Mesenchymal stem cell (in vitro differentiated cells and primary cell): ENCODE measurements around the gene TNNC1. TPM values are rescaled to one million over a fixed set of nuclear protein-coding genes. Genes with fewer than 3 reads are reported as not detected.

Experiments used
- DNase-seq: peaks from one replicate; pipeline ENCODE4 v3.0.0-alpha.2; 2013
- H2AFZ ChIP-seq: one replicate; pipeline ENCODE4 v1.6.1; 2013; ENCODE audit warnings: low read depth, mild to moderate bottlenecking, control low read depth, inconsistent platforms, low read length, moderate library complexity
- H2AK5ac ChIP-seq: 2 replicates; pipeline ENCODE4 v1.6.1; 2013; ENCODE audit warnings: low read length, moderate library complexity, mild to moderate bottlenecking, inconsistent platforms; ENCODE audit not compliant: severe bottlenecking
- H2BK120ac ChIP-seq: one replicate; pipeline ENCODE4 v1.6.1; 2013; ENCODE audit warnings: low read depth, mild to moderate bottlenecking, inconsistent platforms, low read length, moderate library complexity
- H2BK12ac ChIP-seq, 2 experiments: one replicate each; pipeline ENCODE4 v1.6.1; 2013; ENCODE audit warnings: inconsistent platforms in 2 of 2, low read length in 2 of 2, mild to moderate bottlenecking in 2 of 2, moderate library complexity in 2 of 2, control low read depth in 1 of 2
- H2BK15ac ChIP-seq: one replicate; pipeline ENCODE4 v1.6.1; 2013; ENCODE audit warnings: mild to moderate bottlenecking, low read depth, inconsistent platforms; ENCODE audit not compliant: poor library complexity, severe bottlenecking
- H2BK5ac ChIP-seq: 2 replicates; pipeline ENCODE4 v1.6.1; 2013; ENCODE audit warnings: low read depth, mild to moderate bottlenecking, low read length, control low read depth, inconsistent platforms; ENCODE audit not compliant: poor library complexity, severe bottlenecking
- H3K14ac ChIP-seq, 2 experiments: one replicate each; pipeline ENCODE4 v1.6.1; 2013; ENCODE audit warnings: inconsistent platforms in 2 of 2, low read length in 2 of 2, control low read depth in 1 of 2, mild to moderate bottlenecking in 1 of 2, moderate library complexity in 1 of 2
- H3K18ac ChIP-seq, 2 experiments: one replicate each; pipeline ENCODE4 v1.6.1; 2013; ENCODE audit warnings: inconsistent platforms in 2 of 2, low read length in 2 of 2, control low read depth in 1 of 2, low read depth in 1 of 2, mild to moderate bottlenecking in 1 of 2
- H3K23ac ChIP-seq, 2 experiments: one replicate each; pipeline ENCODE4 v1.6.1; 2013; ENCODE audit warnings: inconsistent platforms in 2 of 2, low read length in 2 of 2, mild to moderate bottlenecking in 2 of 2, moderate library complexity in 2 of 2, control low read depth in 1 of 2
- H3K27ac ChIP-seq: 2 replicates; pipeline ENCODE4 v1.5.1; 2013; ENCODE audit warnings: mild to moderate bottlenecking, moderate library complexity, low read length, control low read depth, inconsistent platforms; ENCODE audit not compliant: poor library complexity, severe bottlenecking
- H3K27me3 ChIP-seq, 2 experiments: 2 replicates each; pipeline versions ENCODE4 v1.6.1 to v1.7.0; 2013; ENCODE audit warnings: low read length in 2 of 2, mild to moderate bottlenecking in 2 of 2, moderate library complexity in 2 of 2, control low read depth in 1 of 2, inconsistent platforms in 1 of 2; ENCODE audit not compliant: control insufficient read depth in 1 of 2, insufficient read depth in 1 of 2
- H3K36me3 ChIP-seq, 2 experiments: 2 replicates each; pipeline versions ENCODE4 v1.6.1 to v1.7.0; 2013; ENCODE audit warnings: low read length in 2 of 2, control low read depth in 1 of 2, inconsistent platforms in 1 of 2, low read depth in 1 of 2, mild to moderate bottlenecking in 1 of 2; ENCODE audit not compliant: insufficient read depth in 2 of 2, control insufficient read depth in 1 of 2
- H3K4ac ChIP-seq, 2 experiments: one replicate each; pipeline ENCODE4 v1.6.1; 2013; ENCODE audit warnings: inconsistent platforms in 2 of 2, low read length in 2 of 2, mild to moderate bottlenecking in 2 of 2, moderate library complexity in 2 of 2, control low read depth in 1 of 2, low read depth in 1 of 2
- H3K4me1 ChIP-seq: 2 replicates; pipeline ENCODE4 v1.6.1; 2013; ENCODE audit warnings: low read depth, low read length, control low read depth; ENCODE audit not compliant: control insufficient read depth, insufficient read depth
- H3K4me2 ChIP-seq: 2 replicates; pipeline ENCODE4 v1.6.1; 2013; ENCODE audit warnings: low read length, mild to moderate bottlenecking, inconsistent platforms; ENCODE audit not compliant: poor library complexity, severe bottlenecking
- H3K4me3 ChIP-seq, 2 experiments: 2 replicates each; pipeline versions ENCODE4 v1.5.1 to v1.7.0; 2013; ENCODE audit warnings: low read length in 2 of 2, mild to moderate bottlenecking in 2 of 2, control low read depth in 1 of 2, low read depth in 1 of 2; ENCODE audit not compliant: insufficient read depth in 1 of 2
- H3K79me1 ChIP-seq: replicated peaks from 2 replicates; pipeline ENCODE4 v1.6.1; 2013; ENCODE audit warnings: mild to moderate bottlenecking, control low read depth, low read length, inconsistent platforms; ENCODE audit not compliant: poor library complexity, severe bottlenecking
- H3K9ac ChIP-seq: 2 replicates; pipeline ENCODE4 v1.7.0; 2013; ENCODE audit warnings: mild to moderate bottlenecking, low read length, moderate library complexity
- H3K9me3 ChIP-seq: 2 replicates; pipeline ENCODE4 v1.7.0; 2013; ENCODE audit warnings: mild to moderate bottlenecking, low read length; ENCODE audit not compliant: control insufficient read depth
- H4K8ac ChIP-seq: one replicate; pipeline ENCODE4 v1.6.1; 2013; ENCODE audit warnings: inconsistent platforms, mild to moderate bottlenecking, low read length, moderate library complexity
- H4K91ac ChIP-seq: one replicate; pipeline ENCODE4 v1.6.1; 2013; ENCODE audit warnings: mild to moderate bottlenecking, low read length, inconsistent platforms
- WGBS: methylation state at CpG from one replicate; pipeline ENCODE4 v1.1.7; 2013; ENCODE audit warnings: mixed read lengths; 5-methylcytosine and 5-hydroxymethylcytosine counted together
- polyA plus RNA-seq, 2 experiments: library from polyadenylated mRNA; stranded (reverse); fragments of 200-250 nt; gene quantifications; one replicate each; pipeline ENCODE4 v1.2.3, GENCODE V29; 2013

Gene TNNC1
- 0.86 TPM for polyA plus RNA-seq (2013, experiment 1 of 2)
- 0.79 TPM for polyA plus RNA-seq (2013, experiment 2 of 2)

- peak within 1 kb of the TSS in 1 of 2 experiments; percentile 64 for H3K4ac ChIP-seq
- H3K23ac ChIP-seq: no peak within 1 kb of the TSS
- H3K4me1 ChIP-seq: peaks cover 34% of the 10 kb centered on the region
- no peaks in the 10 kb centered on the region for H3K27me3 ChIP-seq
- H2AFZ ChIP-seq: peak within 1 kb of the TSS; percentile 33
- H3K18ac ChIP-seq: no peak within 1 kb of the TSS
- no peaks in the 10 kb centered on the region for H3K9me3 ChIP-seq
- H3K9ac ChIP-seq: peak within 1 kb of the TSS; percentile 92
- peaks cover 11 to 12% of the 10 kb centered on the region in 2 experiments for H3K36me3 ChIP-seq
- H4K91ac ChIP-seq: peak within 1 kb of the TSS; percentile 2
- WGBS: 56% methylated on average over 16 of the region's 16 CpGs
- peaks cover 6% of the 10 kb centered on the region for H3K79me1 ChIP-seq
- no peak within 1 kb of the TSS for H2BK5ac ChIP-seq
- peak within 1 kb of the TSS; percentile 29 for H2AK5ac ChIP-seq
- DNase-seq: no peak
- no peak within 1 kb of the TSS for H3K14ac ChIP-seq
- H2BK120ac ChIP-seq: no peak within 1 kb of the TSS
- H3K4me3 ChIP-seq: peak within 1 kb of the TSS; percentile 75 to 96
- H2BK15ac ChIP-seq: peak within 1 kb of the TSS; percentile 78
- no peak within 1 kb of the TSS for H3K27ac ChIP-seq
- peak within 1 kb of the TSS; percentile 59 for H4K8ac ChIP-seq
- no peak within 1 kb of the TSS for H3K4me2 ChIP-seq
- H2BK12ac ChIP-seq: peak within 1 kb of the TSS; percentile 19 to 61
These were observed at the start of gene TNNC1 for GRCh38 chr3:52453496-52454249. Gene TNNC1 (minus strand): TSS chr3:52454041. CDS start chr3:52454015, 26 bp downstream.

GRCh38 chr3:52502808-52503350 is 49.0 kb upstream of the TNNC1 start:
- Histone ChIP-seq H2BK15ac (no peak overlapping the region), H2AFZ (no peak overlapping the region), H3K9me3 (no peaks in the 10 kb centered on the region), H2BK5ac (no peak overlapping the region), H3K27me3 (peaks cover 0 to 15% of the 10 kb centered on the region in 2 experiments), H4K91ac (no peak overlapping the region), H3K4me1 (peaks cover 22% of the 10 kb centered on the region), H3K4ac (no peak overlapping the region), H3K79me1 (no peaks in the 10 kb centered on the region), H3K18ac (no peak overlapping the region), H3K36me3 (no peaks in the 10 kb centered on the region), H3K27ac (no peak overlapping the region), H2BK120ac (no peak overlapping the region), H2BK12ac (no peak overlapping the region), H3K4me2 (no peak overlapping the region), H2AK5ac (no peak overlapping the region), H3K23ac (no peak overlapping the region), H3K4me3 (no peak overlapping the region), H3K14ac (no peak overlapping the region), H4K8ac (no peak overlapping the region), H3K9ac (no peak overlapping the region)
- 92% methylated on average over 11 of the region's 11 CpGs for WGBS
- no peak for DNase-seq

- no peak overlapping the region for H3K4me3 ChIP-seq
- H3K23ac ChIP-seq: no peak overlapping the region
- H2BK5ac ChIP-seq: no peak overlapping the region
- peaks cover 16% of the 10 kb centered on the region for H3K4me1 ChIP-seq
- H3K4ac ChIP-seq: no peak overlapping the region
- no peaks in the 10 kb centered on the region for H3K36me3 ChIP-seq
- H3K9me3 ChIP-seq: no peaks in the 10 kb centered on the region
- no peak overlapping the region for H3K4me2 ChIP-seq
- no peak overlapping the region for H2AFZ ChIP-seq
- peaks cover 0 to 15% of the 10 kb centered on the region in 2 experiments for H3K27me3 ChIP-seq
- no peak overlapping the region for H4K8ac ChIP-seq
- no peak overlapping the region for H2AK5ac ChIP-seq
- no peak for DNase-seq
- H3K79me1 ChIP-seq: no peaks in the 10 kb centered on the region
- H3K18ac ChIP-seq: no peak overlapping the region
- no peak overlapping the region for H4K91ac ChIP-seq
- no peak overlapping the region for H2BK120ac ChIP-seq
- H3K14ac ChIP-seq: no peak overlapping the region
- no peak overlapping the region for H2BK12ac ChIP-seq
- no peak overlapping the region for H3K9ac ChIP-seq
- H2BK15ac ChIP-seq: no peak overlapping the region
- no peak overlapping the region for H3K27ac ChIP-seq
- WGBS: 84% methylated on average over 11 of the region's 11 CpGs
These were observed 48.2 kb upstream of the TNNC1 start for GRCh38 chr3:52502001-52502400.

GRCh38 chr3:52501046-52501445 is 47.2 kb upstream of the TNNC1 start:
- H3K4me1 ChIP-seq: peaks cover 17% of the 10 kb centered on the region
- H3K4ac ChIP-seq: no peak overlapping the region
- H3K9ac ChIP-seq: no peak overlapping the region
- no peak overlapping the region for H4K8ac ChIP-seq
- no peak overlapping the region for H2BK5ac ChIP-seq
- H3K36me3 ChIP-seq: no peaks in the 10 kb centered on the region
- no peak overlapping the region for H3K27ac ChIP-seq
- no peak overlapping the region for H2AFZ ChIP-seq
- peaks cover 0 to 15% of the 10 kb centered on the region in 2 experiments for H3K27me3 ChIP-seq
- H3K9me3 ChIP-seq: no peaks in the 10 kb centered on the region
- WGBS: 89% methylated on average over 11 of the region's 11 CpGs
- DNase-seq: no peak
- H3K23ac ChIP-seq: no peak overlapping the region
- H2BK120ac ChIP-seq: no peak overlapping the region
- H2BK15ac ChIP-seq: no peak overlapping the region
- no peak overlapping the region for H4K91ac ChIP-seq
- no peak overlapping the region for H3K18ac ChIP-seq
- no peaks in the 10 kb centered on the region for H3K79me1 ChIP-seq
- H2AK5ac ChIP-seq: no peak overlapping the region
- H3K14ac ChIP-seq: no peak overlapping the region
- H3K4me2 ChIP-seq: no peak overlapping the region
- H3K4me3 ChIP-seq: no peak overlapping the region
- H2BK12ac ChIP-seq: no peak overlapping the region
